SH-SY5Y (cell line): Measurements from ENCODE around the gene MRPL32.

Experiments used
- GATA2 ChIP-seq: IDR thresholded peaks from 2 replicates; pipeline ENCODE4 v1.6.1; 2011; ENCODE audit warnings: mild to moderate bottlenecking, low read depth, low read length
- GATA3 ChIP-seq: IDR thresholded peaks from 2 replicates; pipeline ENCODE4 v1.6.1; 2011; ENCODE audit warnings: low read depth, mild to moderate bottlenecking, low read length, moderate library complexity

DNA sequence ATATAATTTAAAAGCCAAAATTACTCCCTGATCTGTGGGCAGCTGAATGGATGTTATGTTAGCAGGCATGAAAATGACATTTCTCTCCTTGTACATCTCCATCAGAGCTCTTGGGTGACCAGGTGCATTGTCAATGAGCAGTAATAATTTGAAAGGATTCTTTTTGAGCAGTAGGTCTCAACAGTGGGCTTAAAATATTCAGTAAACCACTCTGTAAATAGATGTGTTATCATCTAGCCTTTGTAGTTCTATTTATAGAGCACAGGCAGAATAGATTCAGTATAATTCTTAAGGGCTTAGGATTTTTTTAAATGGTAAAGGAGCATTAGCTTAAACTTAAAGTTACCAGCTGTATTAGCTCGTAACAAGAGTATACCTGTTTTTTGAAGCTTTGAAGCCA is 52.0 kb downstream of the MRPL32 start:
- TF ChIP-seq GATA2 (no peak), GATA3 (no peak)
